ENCODE measurements around the gene CHL1.

GRCh38 chr3:184976-185375, 11.6 kb upstream of the CHL1 start:
- no peak for TF ChIP-seq CTCF (IDR thresholded peaks at IDR 0.05)
- TF ChIP-seq EP300 (IDR thresholded peaks at IDR 0.05), result no peak
- TF ChIP-seq POLR2AphosphoS5 (IDR thresholded peaks at IDR 0.05), result no peak

All from stomach (tissue), 4 donors.